HepG2 (cell line): ENCODE results near the gene ACSL3. TPM values are rescaled to one million over a fixed set of nuclear protein-coding genes. Genes with fewer than 3 reads are reported as not detected.

Experiments used
- TAF1 ChIP-seq: sonication (generic); formaldehyde crosslinking; IDR thresholded peaks from 2 replicates; pipeline ENCODE4 v1.4.0; 2020; ENCODE audit warnings: missing genetic modification reagents
- TCF7L2 ChIP-seq: IDR thresholded peaks from 2 replicates; pipeline ENCODE4 v1.6.1; 2011; ENCODE audit warnings: mild to moderate bottlenecking, low read depth, low read length, moderate library complexity
- polyA plus RNA-seq, 8 experiments: library from polyadenylated mRNA; depleted of rRNA in 3 of 8; stranded (reverse) in 7 of 8; unstranded in 1 of 8; fragments of >200 nt; fragmentation: Illumina TruSeq in 4 of 8; extraction: Trizol in 4 of 8; gene quantifications; 2 replicates each; pipeline versions ENCODE4 v1.2.1 to v1.2.3, GENCODE V29; 2011 to 2016; ENCODE audit warnings: low read depth in 4 of 8, missing spikeins in 1 of 8, mixed read lengths in 1 of 8; ENCODE audit not compliant: insufficient read depth in 1 of 8
- total RNA-seq, 5 experiments: library from RNA; depleted of rRNA; stranded (reverse); fragments of >200 nt; fragmentation: Illumina TruSeq; extraction: Trizol; gene quantifications; 2 replicates each; pipeline ENCODE4 v1.2.3, GENCODE V29; 2016; ENCODE audit warnings: low read depth in 1 of 5
- TF ChIP-seq, protein P1 (sequence below): sonication (generic); formaldehyde crosslinking; IDR thresholded peaks from one replicate; pipeline ENCODE4 v1.5.1; 2020; ENCODE audit warnings: mild to moderate bottlenecking, missing genetic modification reagents; ENCODE audit errors: not compliant biosample characterization
- TF ChIP-seq, protein P2 (sequence below): sonication (generic); formaldehyde crosslinking; IDR thresholded peaks from 2 replicates; pipeline ENCODE4 v1.8.1; 2023; ENCODE audit warnings: mild to moderate bottlenecking, inconsistent platforms, moderate library complexity, missing genetic modification reagents, borderline replicate concordance
- TF ChIP-seq, protein P3 (sequence below): sonication (generic); formaldehyde crosslinking; IDR thresholded peaks from 2 replicates; pipeline ENCODE4; 2020; ENCODE audit warnings: missing genetic modification reagents, mild to moderate bottlenecking, borderline replicate concordance

The ACSL3 gene
- total and polyA plus RNA-seq, 2 of the 13 experiments (the other 11 are each of a cell fraction or from before 2014, with no cell fraction given), result 305 to 365 TPM

DNA sequence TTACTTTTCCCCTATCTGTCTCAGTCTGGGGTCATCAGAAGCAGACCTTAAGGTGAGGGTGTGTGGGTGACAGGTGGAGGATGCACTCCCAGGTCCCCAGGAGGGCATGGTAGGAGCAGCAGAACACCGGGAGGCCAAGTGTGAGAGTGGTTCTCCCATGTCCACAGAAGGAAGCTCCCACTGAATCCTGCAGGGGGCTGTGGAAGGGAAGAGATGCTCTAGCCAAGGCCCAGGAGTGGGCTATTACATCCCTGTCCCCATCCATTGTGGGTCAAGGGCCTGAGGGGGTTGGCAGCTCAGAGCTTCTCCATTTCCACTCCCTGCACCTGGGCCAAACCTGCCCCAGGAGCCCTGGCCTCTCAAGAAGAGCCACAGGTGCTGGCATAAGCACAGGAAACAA lies 104.7 kb downstream of the ACSL3 start (continued):
- TF ChIP-seq, protein P1, sequence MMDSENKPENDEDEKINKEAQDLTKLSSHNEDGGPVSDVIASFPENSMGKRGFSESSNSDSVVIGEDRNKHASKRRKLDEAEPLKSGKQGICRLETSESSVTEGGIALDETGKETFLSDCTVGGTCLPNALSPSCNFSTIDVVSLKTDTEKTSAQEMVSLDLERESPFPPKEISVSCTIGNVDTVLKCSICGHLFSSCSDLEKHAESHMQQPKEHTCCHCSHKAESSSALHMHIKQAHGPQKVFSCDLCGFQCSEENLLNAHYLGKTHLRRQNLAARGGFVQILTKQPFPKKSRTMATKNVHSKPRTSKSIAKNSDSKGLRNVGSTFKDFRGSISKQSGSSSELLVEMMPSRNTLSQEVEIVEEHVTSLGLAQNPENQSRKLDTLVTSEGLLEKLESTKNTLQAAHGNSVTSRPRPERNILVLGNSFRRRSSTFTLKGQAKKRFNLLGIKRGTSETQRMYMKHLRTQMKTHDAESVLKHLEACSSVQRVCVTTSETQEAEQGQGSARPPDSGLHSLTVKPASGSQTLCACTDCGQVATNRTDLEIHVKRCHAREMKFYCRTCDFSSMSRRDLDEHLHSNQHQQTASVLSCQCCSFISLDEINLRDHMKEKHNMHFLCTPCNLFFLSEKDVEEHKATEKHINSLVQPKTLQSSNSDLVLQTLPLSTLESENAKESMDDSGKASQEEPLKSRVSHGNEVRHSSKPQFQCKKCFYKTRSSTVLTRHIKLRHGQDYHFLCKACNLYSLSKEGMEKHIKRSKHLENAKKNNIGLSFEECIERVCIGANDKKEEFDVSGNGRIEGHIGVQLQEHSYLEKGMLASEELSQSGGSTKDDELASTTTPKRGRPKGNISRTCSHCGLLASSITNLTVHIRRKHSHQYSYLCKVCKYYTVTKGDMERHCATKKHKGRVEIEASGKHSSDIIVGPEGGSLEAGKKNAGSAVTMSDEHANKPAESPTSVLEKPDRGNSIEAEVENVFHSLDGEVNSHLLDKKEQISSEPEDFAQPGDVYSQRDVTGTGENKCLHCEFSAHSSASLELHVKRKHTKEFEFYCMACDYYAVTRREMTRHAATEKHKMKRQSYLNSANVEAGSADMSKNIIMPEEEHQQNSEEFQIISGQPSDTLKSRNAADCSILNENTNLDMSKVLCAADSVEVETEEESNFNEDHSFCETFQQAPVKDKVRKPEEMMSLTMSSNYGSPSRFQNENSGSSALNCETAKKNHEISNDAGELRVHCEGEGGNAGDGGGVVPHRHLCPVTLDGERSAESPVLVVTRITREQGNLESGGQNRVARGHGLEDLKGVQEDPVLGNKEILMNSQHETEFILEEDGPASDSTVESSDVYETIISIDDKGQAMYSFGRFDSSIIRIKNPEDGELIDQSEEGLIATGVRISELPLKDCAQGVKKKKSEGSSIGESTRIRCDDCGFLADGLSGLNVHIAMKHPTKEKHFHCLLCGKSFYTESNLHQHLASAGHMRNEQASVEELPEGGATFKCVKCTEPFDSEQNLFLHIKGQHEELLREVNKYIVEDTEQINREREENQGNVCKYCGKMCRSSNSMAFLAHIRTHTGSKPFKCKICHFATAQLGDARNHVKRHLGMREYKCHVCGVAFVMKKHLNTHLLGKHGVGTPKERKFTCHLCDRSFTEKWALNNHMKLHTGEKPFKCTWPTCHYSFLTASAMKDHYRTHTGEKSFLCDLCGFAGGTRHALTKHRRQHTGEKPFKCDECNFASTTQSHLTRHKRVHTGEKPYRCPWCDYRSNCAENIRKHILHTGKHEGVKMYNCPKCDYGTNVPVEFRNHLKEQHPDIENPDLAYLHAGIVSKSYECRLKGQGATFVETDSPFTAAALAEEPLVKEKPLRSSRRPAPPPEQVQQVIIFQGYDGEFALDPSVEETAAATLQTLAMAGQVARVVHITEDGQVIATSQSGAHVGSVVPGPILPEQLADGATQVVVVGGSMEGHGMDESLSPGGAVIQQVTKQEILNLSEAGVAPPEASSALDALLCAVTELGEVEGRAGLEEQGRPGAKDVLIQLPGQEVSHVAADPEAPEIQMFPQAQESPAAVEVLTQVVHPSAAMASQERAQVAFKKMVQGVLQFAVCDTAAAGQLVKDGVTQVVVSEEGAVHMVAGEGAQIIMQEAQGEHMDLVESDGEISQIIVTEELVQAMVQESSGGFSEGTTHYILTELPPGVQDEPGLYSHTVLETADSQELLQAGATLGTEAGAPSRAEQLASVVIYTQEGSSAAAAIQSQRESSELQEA (CRISPR knock-in tag), result no peak
- TF ChIP-seq, protein P2, sequence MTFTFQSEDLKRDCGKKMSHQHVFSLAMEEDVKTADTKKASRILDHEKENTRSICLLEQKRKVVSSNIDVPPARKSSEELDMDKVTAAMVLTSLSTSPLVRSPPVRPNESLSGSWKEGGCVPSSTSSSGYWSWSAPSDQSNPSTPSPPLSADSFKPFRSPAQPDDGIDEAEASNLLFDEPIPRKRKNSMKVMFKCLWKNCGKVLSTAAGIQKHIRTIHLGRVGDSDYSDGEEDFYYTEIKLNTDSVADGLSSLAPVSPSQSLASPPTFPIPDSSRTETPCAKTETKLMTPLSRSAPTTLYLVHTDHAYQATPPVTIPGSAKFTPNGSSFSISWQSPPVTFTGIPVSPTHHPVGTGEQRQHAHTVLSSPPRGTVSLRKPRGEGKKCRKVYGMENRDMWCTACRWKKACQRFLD, result no peak
- TF ChIP-seq, protein P3, sequence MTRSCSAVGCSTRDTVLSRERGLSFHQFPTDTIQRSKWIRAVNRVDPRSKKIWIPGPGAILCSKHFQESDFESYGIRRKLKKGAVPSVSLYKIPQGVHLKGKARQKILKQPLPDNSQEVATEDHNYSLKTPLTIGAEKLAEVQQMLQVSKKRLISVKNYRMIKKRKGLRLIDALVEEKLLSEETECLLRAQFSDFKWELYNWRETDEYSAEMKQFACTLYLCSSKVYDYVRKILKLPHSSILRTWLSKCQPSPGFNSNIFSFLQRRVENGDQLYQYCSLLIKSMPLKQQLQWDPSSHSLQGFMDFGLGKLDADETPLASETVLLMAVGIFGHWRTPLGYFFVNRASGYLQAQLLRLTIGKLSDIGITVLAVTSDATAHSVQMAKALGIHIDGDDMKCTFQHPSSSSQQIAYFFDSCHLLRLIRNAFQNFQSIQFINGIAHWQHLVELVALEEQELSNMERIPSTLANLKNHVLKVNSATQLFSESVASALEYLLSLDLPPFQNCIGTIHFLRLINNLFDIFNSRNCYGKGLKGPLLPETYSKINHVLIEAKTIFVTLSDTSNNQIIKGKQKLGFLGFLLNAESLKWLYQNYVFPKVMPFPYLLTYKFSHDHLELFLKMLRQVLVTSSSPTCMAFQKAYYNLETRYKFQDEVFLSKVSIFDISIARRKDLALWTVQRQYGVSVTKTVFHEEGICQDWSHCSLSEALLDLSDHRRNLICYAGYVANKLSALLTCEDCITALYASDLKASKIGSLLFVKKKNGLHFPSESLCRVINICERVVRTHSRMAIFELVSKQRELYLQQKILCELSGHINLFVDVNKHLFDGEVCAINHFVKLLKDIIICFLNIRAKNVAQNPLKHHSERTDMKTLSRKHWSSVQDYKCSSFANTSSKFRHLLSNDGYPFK (CRISPR knock-in tag), result no peak
- TF ChIP-seq TCF7L2 (no peak), TAF1 (CRISPR knock-in tag) (no peak)
- TF ChIP-seq, all 625 proteins: peak for 0
